BE2C (cell line): ENCODE results near the gene TAAR9.
"Not testable (repeated sequence)": the region's sequence is repeated elsewhere in the genome, so short reads cannot be mapped to it uniquely, and the experiment has no call there.

Experiments
- DNase-seq: peaks from one replicate; pipeline ENCODE4 v3.0.0-alpha.2; 2020
- H3K27me3 ChIP-seq: fragments of 250-450 bp; sonication (Bioruptor Pico); 2 replicates; pipeline ENCODE4 v1.5.1; 2020; ENCODE audit warnings: mild to moderate bottlenecking
- H3K36me3 ChIP-seq: fragments of 250-450 bp; sonication (Bioruptor Pico); 2 replicates; pipeline ENCODE4 v1.5.1; 2020; ENCODE audit warnings: mild to moderate bottlenecking
- H3K4me1 ChIP-seq: fragments of 250-450 bp; sonication (Bioruptor Pico); 2 replicates; pipeline ENCODE4 v1.5.1; 2020
- H3K4me3 ChIP-seq: 2 replicates; pipeline ENCODE4 v1.5.1; 2011; ENCODE audit warnings: low read depth, low read length
- H3K9me3 ChIP-seq: fragments of 250-450 bp; sonication (Bioruptor Pico); 2 replicates; pipeline ENCODE4 v1.5.1; 2020
- TF ChIP-seq, protein P1 (sequence below): IDR thresholded peaks from 2 replicates; pipeline ENCODE4 v1.5.1; 2012; ENCODE audit warnings: mild to moderate bottlenecking, low read depth, low read length

TAAR9 gene

DNA sequence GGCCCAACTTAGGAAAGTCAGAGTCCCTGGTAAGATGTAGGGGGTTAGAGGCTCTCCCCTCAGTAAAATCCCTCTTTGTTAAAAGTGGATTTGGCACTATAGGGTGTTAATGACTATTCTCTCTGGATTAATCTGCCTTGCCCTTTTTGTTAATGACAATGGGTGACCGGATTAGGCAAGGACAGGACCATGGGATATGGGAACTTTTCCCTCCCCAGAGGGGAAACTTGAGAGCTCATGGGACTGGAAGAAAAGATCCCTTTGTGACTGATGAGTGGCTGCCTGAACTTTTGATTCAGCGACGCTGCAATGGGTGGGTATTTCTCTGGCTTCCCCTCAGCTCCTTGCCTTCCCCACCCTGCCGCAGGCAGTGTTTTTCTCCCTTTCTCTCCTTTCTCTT lies 12.2 kb upstream of the TAAR9 start:
- DNase-seq = no peak
- H3K36me3 ChIP-seq = no peaks in the 10 kb centered on the region
- H3K27me3 ChIP-seq = peaks cover 37% of the 10 kb centered on the region
- no peaks in the 10 kb centered on the region for H3K4me1 ChIP-seq
- no peak overlapping the region for H3K4me3 ChIP-seq
- TF ChIP-seq, protein P1, sequence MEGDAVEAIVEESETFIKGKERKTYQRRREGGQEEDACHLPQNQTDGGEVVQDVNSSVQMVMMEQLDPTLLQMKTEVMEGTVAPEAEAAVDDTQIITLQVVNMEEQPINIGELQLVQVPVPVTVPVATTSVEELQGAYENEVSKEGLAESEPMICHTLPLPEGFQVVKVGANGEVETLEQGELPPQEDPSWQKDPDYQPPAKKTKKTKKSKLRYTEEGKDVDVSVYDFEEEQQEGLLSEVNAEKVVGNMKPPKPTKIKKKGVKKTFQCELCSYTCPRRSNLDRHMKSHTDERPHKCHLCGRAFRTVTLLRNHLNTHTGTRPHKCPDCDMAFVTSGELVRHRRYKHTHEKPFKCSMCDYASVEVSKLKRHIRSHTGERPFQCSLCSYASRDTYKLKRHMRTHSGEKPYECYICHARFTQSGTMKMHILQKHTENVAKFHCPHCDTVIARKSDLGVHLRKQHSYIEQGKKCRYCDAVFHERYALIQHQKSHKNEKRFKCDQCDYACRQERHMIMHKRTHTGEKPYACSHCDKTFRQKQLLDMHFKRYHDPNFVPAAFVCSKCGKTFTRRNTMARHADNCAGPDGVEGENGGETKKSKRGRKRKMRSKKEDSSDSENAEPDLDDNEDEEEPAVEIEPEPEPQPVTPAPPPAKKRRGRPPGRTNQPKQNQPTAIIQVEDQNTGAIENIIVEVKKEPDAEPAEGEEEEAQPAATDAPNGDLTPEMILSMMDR = no peak
- no peaks in the 10 kb centered on the region; the same call in 1 of the 2 replicates for H3K9me3 ChIP-seq

DNA sequence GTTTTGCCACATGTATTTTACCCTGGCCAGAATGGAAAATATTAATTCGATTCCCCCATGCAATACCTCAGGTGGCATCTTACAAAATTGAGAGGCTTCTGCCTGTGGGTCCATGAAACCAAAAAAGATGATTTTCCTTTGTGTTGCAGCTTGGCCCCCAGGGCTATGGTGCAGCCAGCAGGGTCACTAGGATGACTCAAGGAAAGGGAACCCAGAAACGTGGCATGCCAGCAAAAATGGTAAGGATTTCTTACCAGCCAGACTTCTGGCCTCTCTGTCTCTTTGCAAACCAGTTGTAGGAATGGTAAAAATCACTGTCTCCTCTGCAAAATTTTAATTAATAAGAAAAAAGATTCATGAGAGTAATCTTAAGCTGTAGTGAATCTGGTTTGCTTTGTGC lies 11.6 kb upstream of the TAAR9 start:
- H3K36me3 ChIP-seq = no peaks in the 10 kb centered on the region
- H3K27me3 ChIP-seq = peaks cover 37% of the 10 kb centered on the region
- no peaks in the 10 kb centered on the region for H3K4me1 ChIP-seq
- H3K9me3 ChIP-seq = no peaks in the 10 kb centered on the region; the same call in 1 of the 2 replicates
- TF ChIP-seq, protein P1 = no peak
- no peak for DNase-seq
- H3K4me3 ChIP-seq = no peak overlapping the region

DNA sequence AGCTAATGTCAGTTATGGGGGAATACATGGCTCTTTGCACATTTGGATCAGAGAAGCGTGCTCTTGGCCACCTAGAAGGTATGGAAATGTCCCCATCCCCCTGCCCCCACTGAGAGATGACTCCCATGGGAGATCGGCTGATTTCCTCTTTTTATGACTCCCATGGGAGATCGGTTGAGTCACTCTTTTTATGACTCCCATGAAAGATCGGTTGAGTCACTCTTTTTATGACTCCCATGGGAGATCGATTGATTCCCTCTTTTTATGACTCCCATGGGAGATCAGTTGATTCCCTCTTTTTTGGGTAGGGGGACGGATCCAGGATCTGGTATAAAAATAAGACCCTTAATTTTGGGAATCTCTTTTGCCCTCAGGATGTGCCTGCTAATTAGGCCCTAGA lies 10.3 kb upstream of the TAAR9 start:
- Histone ChIP-seq H3K36me3 (no peaks in the 10 kb centered on the region), H3K9me3 (no peaks in the 10 kb centered on the region; the same call in 1 of the 2 replicates), H3K4me1 (no peaks in the 10 kb centered on the region), H3K4me3 (no peak overlapping the region), H3K27me3 (peaks cover 26% of the 10 kb centered on the region)
- no peak for DNase-seq
- TF ChIP-seq, protein P1 = no peak

DNA sequence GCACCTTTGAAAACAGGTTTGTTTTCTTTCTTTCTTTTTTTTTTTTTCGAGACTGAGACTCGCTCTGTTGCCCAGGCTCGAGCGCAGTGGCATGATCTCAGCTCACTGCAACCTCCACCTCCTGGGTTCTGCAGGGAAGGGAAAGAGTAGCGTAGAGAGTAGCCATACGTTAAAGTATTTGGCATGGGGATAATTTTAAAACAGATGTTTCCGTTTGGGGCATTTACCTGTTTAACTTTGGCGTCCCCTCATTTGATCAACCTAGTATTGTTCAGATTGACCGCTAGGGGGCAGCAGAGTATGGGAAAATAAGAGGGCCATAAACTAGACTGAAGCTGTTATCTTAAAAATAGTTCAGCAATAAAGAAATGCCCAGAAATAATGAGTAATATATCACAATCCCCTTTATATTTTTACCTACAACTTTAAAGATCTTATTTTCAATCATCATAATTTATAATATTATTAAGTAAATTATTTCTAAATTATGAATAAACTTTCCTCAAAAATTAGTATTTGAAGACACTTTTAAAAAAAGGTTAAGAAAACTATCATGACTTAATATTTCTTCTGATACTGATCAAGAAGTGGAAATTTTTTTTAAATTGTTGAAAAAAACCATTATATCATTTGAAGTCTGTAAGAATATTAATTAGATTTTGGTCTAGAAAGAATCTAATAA lies 7.6 kb upstream of the TAAR9 start:
- Histone ChIP-seq H3K9me3 (no peaks in the 10 kb centered on the region), H3K27me3 (peaks cover 14% of the 10 kb centered on the region), H3K36me3 (no peaks in the 10 kb centered on the region), H3K4me3 (no peak overlapping the region), H3K4me1 (no peaks in the 10 kb centered on the region)
- peak; percentile 71 for DNase-seq
- TF ChIP-seq, protein P1 = peak; percentile 84

DNA sequence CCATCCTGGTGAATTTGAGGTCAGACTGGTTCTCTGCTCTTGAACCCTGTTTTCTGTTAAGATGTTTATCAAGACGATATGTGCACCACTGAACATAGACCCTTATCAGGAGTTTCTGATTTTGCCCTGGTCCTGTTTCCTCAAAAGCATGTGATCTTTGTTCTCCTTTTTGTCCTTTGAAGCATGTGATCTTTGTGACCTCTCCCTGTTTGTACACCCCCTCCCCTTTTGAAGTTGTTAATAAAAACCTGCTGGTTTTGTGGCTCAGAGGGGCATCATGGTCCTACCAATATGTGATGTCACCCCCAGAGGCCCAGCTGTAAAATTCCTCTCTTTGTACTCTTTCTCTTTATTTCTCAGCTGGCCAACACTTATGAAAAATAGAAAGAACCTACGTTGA lies 3.5 kb upstream of the TAAR9 start:
- H3K4me3 ChIP-seq, DNase-seq, H3K4me1 ChIP-seq, H3K36me3 ChIP-seq, H3K9me3 ChIP-seq: not testable (repeated sequence)
- peaks cover 27% of the 10 kb centered on the region for H3K27me3 ChIP-seq

DNA sequence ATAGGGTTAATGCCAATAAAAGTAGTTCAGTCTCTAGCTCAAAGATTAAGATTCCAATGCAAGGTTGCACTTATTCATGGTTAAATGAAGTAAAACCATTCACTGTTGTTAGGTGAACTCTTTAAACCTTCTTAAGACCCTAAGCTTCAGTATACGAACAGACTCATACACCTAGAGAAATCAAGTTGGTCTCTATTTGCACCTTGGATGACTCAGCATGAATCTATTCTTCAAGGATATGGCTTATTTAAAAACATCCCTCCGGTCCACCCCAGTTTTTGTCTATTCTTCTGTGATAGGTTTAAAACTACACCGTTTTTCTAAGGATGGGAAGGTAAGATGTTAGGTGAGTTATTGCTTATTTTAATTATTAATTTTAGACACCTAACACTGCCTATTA lies 932 bp upstream of the TAAR9 start:
- Histone ChIP-seq H3K27me3 (peaks cover 48% of the 10 kb centered on the region), H3K9me3 (no peaks in the 10 kb centered on the region), H3K36me3 (no peaks in the 10 kb centered on the region), H3K4me1 (no peaks in the 10 kb centered on the region), H3K4me3 (no peak overlapping the region)
- no peak for DNase-seq
- TF ChIP-seq, protein P1 = no peak

DNA sequence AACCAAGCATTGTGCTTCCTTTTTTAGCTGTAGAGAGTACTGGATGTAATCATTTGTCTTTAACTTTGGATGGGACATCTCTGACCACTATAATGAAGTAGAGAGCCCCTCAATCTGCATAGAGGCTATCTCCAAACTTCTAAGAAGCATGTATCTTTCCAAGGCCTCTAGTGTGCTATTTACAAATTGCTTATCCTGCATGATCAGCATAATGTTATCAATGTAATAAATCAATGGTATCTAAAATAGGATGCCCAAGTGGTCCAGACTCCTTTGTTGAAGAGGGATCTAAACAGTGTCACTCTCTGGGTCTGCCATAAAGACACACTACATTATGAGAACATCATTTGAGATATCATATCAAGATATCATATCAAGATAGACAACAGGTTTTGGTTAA lies 6.7 kb downstream of the TAAR9 start:
- TF ChIP-seq, protein P1 = no peak
- H3K36me3 ChIP-seq = no peaks in the 10 kb centered on the region
- no peak overlapping the region for H3K4me3 ChIP-seq
- H3K27me3 ChIP-seq = peaks cover 31% of the 10 kb centered on the region
- DNase-seq = no peak
- no peaks in the 10 kb centered on the region for H3K4me1 ChIP-seq
- no peaks in the 10 kb centered on the region for H3K9me3 ChIP-seq
